Osteoblast (primary cell): ENCODE data around the gene CRTC3. TPM values are rescaled to one million over a fixed set of nuclear protein-coding genes. Genes with fewer than 3 reads are reported as not detected.

Source experiments
- DNase-seq: peaks from one replicate; pipeline ENCODE4 v3.0.0; 2011; ENCODE audit warnings: low spot score, mixed read lengths; ENCODE audit not compliant: insufficient read length; ENCODE audit errors: missing footprints
- H2AFZ ChIP-seq: 2 replicates; pipeline ENCODE4 v1.6.0; 2011; ENCODE audit warnings: mild to moderate bottlenecking, low read length
- H3K27ac ChIP-seq: 2 replicates; pipeline ENCODE4 v1.5.1; 2011; ENCODE audit warnings: mild to moderate bottlenecking, low read depth, low read length, moderate library complexity
- H3K27me3 ChIP-seq: 2 replicates; pipeline ENCODE4 v1.6.0; 2012; ENCODE audit warnings: mild to moderate bottlenecking, control low read depth, inconsistent platforms, low read length, moderate library complexity; ENCODE audit not compliant: insufficient read depth
- H3K36me3 ChIP-seq: 2 replicates; pipeline ENCODE4 v1.5.1; 2011; ENCODE audit warnings: mild to moderate bottlenecking, low read length, control low read depth, moderate library complexity; ENCODE audit not compliant: insufficient read depth
- H3K4me1 ChIP-seq: 2 replicates; pipeline ENCODE4 v1.5.1; 2011; ENCODE audit warnings: mild to moderate bottlenecking, low read length, control low read depth, moderate library complexity; ENCODE audit not compliant: insufficient read depth
- H3K4me2 ChIP-seq: 2 replicates; pipeline ENCODE4 v1.6.0; 2011; ENCODE audit warnings: mild to moderate bottlenecking, low read length; ENCODE audit not compliant: insufficient read depth
- H3K4me3 ChIP-seq: fragments of 200-600 bp; sonication (generic); 3 replicates; pipeline ENCODE4 v1.5.1; 2012; ENCODE audit warnings: mild to moderate bottlenecking, low read length, inconsistent platforms; ENCODE audit not compliant: insufficient read depth
- H3K79me2 ChIP-seq: 2 replicates; pipeline ENCODE4 v1.6.0; 2012; ENCODE audit warnings: mild to moderate bottlenecking, low read length, control low read depth, inconsistent platforms; ENCODE audit not compliant: insufficient read depth
- H3K9me3 ChIP-seq: 2 replicates; pipeline ENCODE4 v1.5.1; 2011; ENCODE audit warnings: low read depth, low read length, control low read depth
- H4K20me1 ChIP-seq: 2 replicates; pipeline ENCODE4 v1.6.0; 2012; ENCODE audit warnings: mild to moderate bottlenecking, low read length, control low read depth; ENCODE audit not compliant: insufficient read depth
- CTCF ChIP-seq: IDR thresholded peaks from 2 replicates; pipeline ENCODE4 v1.5.1; 2011; ENCODE audit warnings: mild to moderate bottlenecking, low read depth, low read length, moderate library complexity; ENCODE audit errors: extremely low read depth
- total RNA-seq: library from RNA; depleted of rRNA; stranded (reverse); fragments of >200 nt; gene quantifications from 2 replicates; pipeline ENCODE4 v1.2.3, GENCODE V29; 2012

Gene CRTC3
- 25.0 and 29.2 TPM in 2 replicates for total RNA-seq

GRCh38 chr15:90529371-90530249, at the start of gene CRTC3:
CRTC3 (plus strand) TSS chr15:90529923; CDS start chr15:90530072, 149 bp downstream.
- H3K27ac ChIP-seq = peak within 1 kb of the TSS; percentile 78
- no peaks in the 10 kb centered on the region for H3K27me3 ChIP-seq
- H3K79me2 ChIP-seq = peaks cover 42% of the 10 kb centered on the region
- H2AFZ ChIP-seq = peak within 1 kb of the TSS; percentile 91
- peaks cover 4% of the 10 kb centered on the region for H3K4me1 ChIP-seq
- H3K4me2 ChIP-seq = peak within 1 kb of the TSS; percentile 93
- H3K36me3 ChIP-seq = no peaks in the 10 kb centered on the region
- H3K9me3 ChIP-seq = no peaks in the 10 kb centered on the region
- peak; percentile 98 for DNase-seq
- peaks cover 27% of the 10 kb centered on the region for H4K20me1 ChIP-seq
- peak within 1 kb of the TSS; percentile 92 for H3K4me3 ChIP-seq
- TF ChIP-seq CTCF = no peak

- TF ChIP-seq CTCF = no peak
- H4K20me1 ChIP-seq = no peaks in the 10 kb centered on the region
- H3K27ac ChIP-seq = no peak overlapping the region
- H3K27me3 ChIP-seq = no peaks in the 10 kb centered on the region
- no peak for DNase-seq
- H3K4me3 ChIP-seq = no peak overlapping the region
- no peak overlapping the region for H3K4me2 ChIP-seq
- H2AFZ ChIP-seq = no peak overlapping the region
- H3K4me1 ChIP-seq = no peaks in the 10 kb centered on the region
- no peaks in the 10 kb centered on the region for H3K9me3 ChIP-seq
- peaks cover 77% of the 10 kb centered on the region for H3K36me3 ChIP-seq
- H3K79me2 ChIP-seq = no peaks in the 10 kb centered on the region
These were observed 48.7 kb upstream of the CRTC3 start for GRCh38 chr15:90481023-90481422.

- Histone ChIP-seq H3K4me3 (no peak overlapping the region), H3K9me3 (no peaks in the 10 kb centered on the region), H3K36me3 (peaks cover 77% of the 10 kb centered on the region), H3K27me3 (no peaks in the 10 kb centered on the region), H4K20me1 (no peaks in the 10 kb centered on the region), H3K4me1 (no peaks in the 10 kb centered on the region), H3K27ac (no peak overlapping the region), H2AFZ (no peak overlapping the region), H3K4me2 (no peak overlapping the region), H3K79me2 (no peaks in the 10 kb centered on the region)
- TF ChIP-seq CTCF = peak; percentile 79
- no peak for DNase-seq
These were observed 47.4 kb upstream of the CRTC3 start for GRCh38 chr15:90482124-90483011.

GRCh38 chr15:90483012-90483307, 46.8 kb upstream of the CRTC3 start:
- Histone ChIP-seq H3K4me1 (no peaks in the 10 kb centered on the region), H3K27ac (no peak overlapping the region), H3K4me3 (no peak overlapping the region), H3K79me2 (no peaks in the 10 kb centered on the region), H3K27me3 (no peaks in the 10 kb centered on the region), H2AFZ (no peak overlapping the region), H4K20me1 (no peaks in the 10 kb centered on the region), H3K9me3 (no peaks in the 10 kb centered on the region), H3K4me2 (no peak overlapping the region), H3K36me3 (peaks cover 76% of the 10 kb centered on the region)
- no peak for DNase-seq
- no peak for TF ChIP-seq CTCF
